ENCODE data around the gene CENPF. TPM values are rescaled to one million over a fixed set of nuclear protein-coding genes. Genes with fewer than 3 reads are reported as not detected.

Gene CENPF
- polyA plus RNA-seq, 1 donor, result 27.5 TPM

DNA sequence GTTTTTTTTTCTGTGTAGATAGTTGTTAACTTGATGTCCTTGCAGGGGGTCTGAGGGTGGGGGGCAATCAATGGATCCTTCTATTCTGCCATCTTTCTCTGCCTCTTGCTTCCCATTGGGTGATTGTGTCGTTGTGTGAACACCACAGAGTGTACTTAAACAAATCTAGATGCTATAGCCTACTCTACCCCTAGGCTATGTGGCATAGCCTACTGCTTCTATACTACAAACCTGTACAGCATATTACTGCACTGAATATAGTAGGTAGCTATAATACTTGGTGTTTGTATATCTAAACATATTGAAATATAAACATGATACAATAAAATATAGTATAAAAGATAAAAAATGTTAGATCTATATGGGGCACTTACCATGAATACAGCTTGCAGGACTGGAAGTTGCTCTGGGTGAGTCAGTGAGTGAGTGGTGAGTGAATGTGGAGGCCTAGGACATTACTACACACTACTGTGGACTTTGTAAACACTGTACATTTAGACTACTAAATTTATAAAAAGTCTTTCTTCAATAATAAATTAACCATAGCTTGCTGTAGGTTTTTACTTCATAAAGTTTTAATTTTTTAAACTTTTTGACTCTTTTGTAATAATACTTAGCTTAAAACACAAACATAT lies 105.4 kb downstream of the CENPF start:
- DNase-seq (ENCODE audit: low read depth), result no peak

DNA sequence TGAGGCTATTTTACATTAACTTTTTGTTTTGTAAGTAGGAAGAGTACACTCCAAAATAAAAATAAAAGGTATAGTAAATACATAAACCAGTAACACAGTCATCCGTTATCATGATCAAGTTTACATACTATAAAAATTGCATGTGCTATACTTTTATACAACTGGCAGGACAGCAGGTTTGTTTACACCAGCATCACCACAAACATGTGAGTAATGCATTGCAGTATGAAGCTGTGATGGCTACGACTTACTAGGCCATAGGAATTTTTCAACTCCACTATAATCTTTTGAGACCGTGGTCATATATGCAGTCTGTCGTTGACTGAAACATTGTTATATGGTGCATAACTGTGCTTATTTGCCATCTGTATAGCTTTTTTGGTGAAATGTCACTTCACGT lies 106.2 kb downstream of the CENPF start:
- DNase-seq (ENCODE audit: low read depth), result no peak

DNA sequence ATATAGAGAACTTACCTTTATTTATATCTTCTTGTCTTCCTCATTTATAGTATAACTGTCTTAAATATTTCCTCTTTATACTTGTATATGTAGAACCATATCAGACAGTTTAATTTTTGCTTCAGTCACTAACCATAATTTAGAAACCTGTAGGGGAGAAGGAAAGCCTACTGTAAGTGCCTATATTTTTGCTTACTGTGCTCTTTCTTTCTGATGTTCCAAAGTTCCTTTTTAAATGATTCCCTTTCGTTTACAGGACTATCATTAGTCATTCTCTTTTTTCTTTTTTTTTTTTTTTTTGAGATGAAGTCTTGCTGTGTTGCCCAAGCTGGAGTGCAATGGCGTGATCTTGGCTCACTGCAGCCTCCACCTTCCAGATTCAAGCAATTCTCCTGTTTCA lies 109.7 kb downstream of the CENPF start:
- no peak for DNase-seq (ENCODE audit: low read depth)

Other genes starting within 250 kb of the CENPF start
- 14.1 TPM for gene PTPN14, start 51.6 kb upstream of the CENPF start, polyA plus RNA-seq (ENCODE audit: insufficient read length)

All from forelimb muscle (tissue), 1 donor.